Urinary bladder (tissue), 4 donors: ENCODE data around the gene SLC30A2. TPM values are rescaled to one million over a fixed set of nuclear protein-coding genes. Genes with fewer than 3 reads are reported as not detected.

Experiments used
- DNase-seq: peaks from one replicate; pipeline ENCODE4 v3.0.0-alpha.2; 2015; ENCODE audit errors: extremely low spot score
- H3K27ac ChIP-seq: one replicate; pipeline ENCODE4 v1.5.1; 2013; ENCODE audit warnings: low read depth, mild to moderate bottlenecking, moderate library complexity
- H3K36me3 ChIP-seq: one replicate; pipeline ENCODE4 v1.6.1; 2013; ENCODE audit warnings: mild to moderate bottlenecking, moderate library complexity; ENCODE audit not compliant: insufficient read depth
- H3K4me1 ChIP-seq: one replicate; pipeline ENCODE4 v1.6.1; 2013; ENCODE audit warnings: mild to moderate bottlenecking, moderate library complexity; ENCODE audit not compliant: insufficient read depth
- H3K4me3 ChIP-seq: one replicate; pipeline ENCODE4 v1.5.1; 2013; ENCODE audit warnings: low read depth, low read length
- WGBS: extraction: QIAGEN DNeasy Blood & Tissue Kit; methylation state at CpG from one replicate; pipeline ENCODE4 v1.1.7; 2013; 5-methylcytosine and 5-hydroxymethylcytosine counted together
- polyA plus RNA-seq: library from polyadenylated mRNA; stranded (reverse); fragments of 200-250 nt; gene quantifications from one replicate; pipeline ENCODE4 v1.2.3, GENCODE V29; 2013
- total RNA-seq: library from RNA; depleted of rRNA; stranded (reverse); fragments of >200 nt; gene quantifications from one replicate; pipeline ENCODE4 v1.2.3, GENCODE V29; 2014
- donor health status: healthy with polysubstance abuse.
- donor health status: healthy.

SLC30A2 gene
- total and polyA plus RNA-seq, 2 donors = 0.24 to 1.7 TPM

DNA sequence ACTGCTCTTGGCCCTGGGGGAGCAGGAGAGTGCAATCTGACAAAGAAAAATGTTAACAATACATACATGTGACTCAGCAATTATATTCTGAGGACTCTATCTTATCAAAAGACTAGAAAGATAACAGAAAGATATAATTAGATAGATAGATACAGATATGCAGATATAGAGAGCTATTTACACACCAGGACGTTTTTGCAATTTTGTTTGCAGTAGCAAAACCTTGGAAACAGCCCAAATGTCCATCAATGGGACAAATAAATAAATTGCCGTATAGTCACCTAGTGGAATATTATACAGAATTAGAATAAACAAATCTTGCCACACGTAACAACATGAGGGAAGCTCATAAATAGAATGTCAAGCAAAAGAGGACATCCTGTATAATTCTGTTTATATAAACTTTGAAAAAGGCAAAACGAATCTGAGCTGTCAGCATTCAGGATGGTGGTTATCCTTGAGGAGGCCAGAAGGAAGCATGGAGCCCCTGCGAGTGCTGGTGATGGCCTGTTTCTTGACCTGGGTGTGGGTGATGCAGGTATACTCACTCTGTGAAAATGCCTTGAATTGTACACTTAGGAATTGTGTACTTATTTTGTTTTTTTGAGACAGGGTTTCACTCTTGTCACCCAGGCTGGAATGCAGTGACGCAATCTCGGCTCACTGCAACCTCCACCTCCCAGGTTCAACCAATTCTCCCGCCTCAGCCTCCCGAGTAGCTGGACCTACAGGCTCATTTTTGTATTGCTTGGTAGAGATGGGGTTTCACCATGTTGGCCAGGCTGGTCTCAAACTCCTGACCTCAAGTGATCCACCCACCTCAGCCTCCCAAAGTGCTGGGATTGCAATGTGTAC lies 34.3 kb upstream of the SLC30A2 start:
- no peaks in the 10 kb centered on the region for H3K36me3 ChIP-seq
- 48% methylated on average over 9 of the region's 9 CpGs for WGBS
- H3K4me3 ChIP-seq = no peak overlapping the region
- no peaks in the 10 kb centered on the region for H3K4me1 ChIP-seq
- DNase-seq = no peak
- no peak overlapping the region for H3K27ac ChIP-seq

DNA sequence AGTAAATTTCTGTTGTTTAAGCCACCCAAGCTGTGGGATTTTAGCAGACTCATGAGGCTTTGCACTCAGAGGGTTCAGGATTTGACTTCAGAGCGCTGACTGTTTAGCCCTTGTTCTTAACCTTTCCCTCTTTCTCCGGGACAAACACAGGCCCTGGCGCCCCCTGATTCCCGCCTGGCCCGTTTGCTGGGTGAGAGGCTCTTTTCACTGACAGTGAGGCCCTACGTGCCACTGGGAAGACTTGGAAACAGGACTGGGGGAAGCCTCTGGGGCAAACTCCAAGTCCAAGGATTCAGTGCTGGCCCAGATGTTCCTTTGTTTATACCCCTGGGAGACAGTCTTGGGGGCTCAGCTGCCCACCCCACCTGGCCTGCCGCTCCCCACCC lies 33.3 kb upstream of the SLC30A2 start:
- 46% methylated on average over 7 of the region's 7 CpGs for WGBS
- no peak for DNase-seq
- H3K4me1 ChIP-seq = no peaks in the 10 kb centered on the region
- H3K27ac ChIP-seq = peak overlapping the region; percentile 59
- no peaks in the 10 kb centered on the region for H3K36me3 ChIP-seq
- no peak overlapping the region for H3K4me3 ChIP-seq

DNA sequence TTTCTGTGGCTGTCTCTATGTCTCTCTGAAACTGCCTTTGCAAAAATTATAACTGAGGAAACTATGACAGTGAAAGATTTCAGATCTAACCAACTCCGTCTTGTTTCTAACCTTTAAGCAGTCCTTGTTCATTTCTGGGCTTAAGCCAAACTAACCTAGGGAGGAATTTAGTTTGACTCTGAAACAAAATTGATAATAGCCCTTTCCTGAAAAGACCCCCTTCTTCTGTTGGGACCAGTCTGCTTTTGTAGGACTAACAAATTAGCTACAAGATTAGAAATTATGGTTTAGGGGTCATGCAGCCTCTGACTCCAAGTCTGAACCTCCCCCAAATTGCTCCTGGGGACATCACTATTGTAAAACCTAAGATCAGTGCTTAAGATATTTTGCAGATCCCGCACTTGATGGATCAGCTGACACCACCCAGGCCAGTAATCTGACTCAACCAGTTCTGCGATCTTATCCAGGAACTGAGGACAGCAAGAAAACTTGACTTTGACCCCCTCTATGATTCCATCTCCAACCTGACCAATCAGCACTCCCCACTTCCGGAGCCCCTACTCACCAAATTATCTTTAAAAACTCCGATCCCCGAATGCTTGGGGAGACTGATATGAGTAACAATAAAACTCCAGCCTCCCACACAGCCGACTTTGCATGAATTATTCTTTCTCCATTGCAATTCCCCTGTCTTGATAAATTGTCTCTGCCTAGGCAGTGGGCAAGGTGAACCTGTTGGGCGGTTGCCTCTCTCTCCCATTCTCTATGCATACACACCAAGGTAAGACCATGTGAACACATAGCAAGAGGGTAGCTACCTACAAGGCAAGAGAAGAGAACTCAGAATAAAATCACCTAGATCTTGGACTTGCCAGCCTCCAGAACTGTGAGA lies 32.6 kb upstream of the SLC30A2 start:
- no peaks in the 10 kb centered on the region for H3K4me1 ChIP-seq
- H3K27ac ChIP-seq = no peak overlapping the region
- WGBS = 36% methylated on average over 8 of the region's 8 CpGs
- H3K36me3 ChIP-seq = no peaks in the 10 kb centered on the region
- H3K4me3 ChIP-seq = no peak overlapping the region
- no peak for DNase-seq

DNA sequence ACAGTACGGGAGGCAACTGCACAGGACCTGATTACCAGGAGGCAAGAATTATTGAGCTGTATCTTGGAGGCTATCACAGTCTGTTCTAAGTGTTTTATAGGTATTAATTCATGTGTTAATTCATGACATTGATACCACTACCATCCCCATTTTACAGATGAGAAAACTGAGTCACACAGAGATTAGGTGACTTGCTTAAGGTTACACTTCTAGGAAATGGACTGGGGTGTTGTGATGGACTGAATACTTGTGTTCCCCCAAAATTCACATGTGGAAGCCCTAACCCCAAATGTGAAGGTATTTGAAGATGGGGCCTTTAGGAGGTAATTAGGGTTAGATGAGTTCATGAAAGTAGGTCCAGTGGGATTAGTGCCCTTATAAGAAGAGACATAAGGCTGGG lies 31.6 kb upstream of the SLC30A2 start:
- no peak for DNase-seq
- Histone ChIP-seq H3K36me3 (no peaks in the 10 kb centered on the region), H3K4me1 (no peaks in the 10 kb centered on the region), H3K27ac (no peak overlapping the region), H3K4me3 (no peak overlapping the region)
- 97% methylated on average over 1 of the region's 1 CpG for WGBS

DNA sequence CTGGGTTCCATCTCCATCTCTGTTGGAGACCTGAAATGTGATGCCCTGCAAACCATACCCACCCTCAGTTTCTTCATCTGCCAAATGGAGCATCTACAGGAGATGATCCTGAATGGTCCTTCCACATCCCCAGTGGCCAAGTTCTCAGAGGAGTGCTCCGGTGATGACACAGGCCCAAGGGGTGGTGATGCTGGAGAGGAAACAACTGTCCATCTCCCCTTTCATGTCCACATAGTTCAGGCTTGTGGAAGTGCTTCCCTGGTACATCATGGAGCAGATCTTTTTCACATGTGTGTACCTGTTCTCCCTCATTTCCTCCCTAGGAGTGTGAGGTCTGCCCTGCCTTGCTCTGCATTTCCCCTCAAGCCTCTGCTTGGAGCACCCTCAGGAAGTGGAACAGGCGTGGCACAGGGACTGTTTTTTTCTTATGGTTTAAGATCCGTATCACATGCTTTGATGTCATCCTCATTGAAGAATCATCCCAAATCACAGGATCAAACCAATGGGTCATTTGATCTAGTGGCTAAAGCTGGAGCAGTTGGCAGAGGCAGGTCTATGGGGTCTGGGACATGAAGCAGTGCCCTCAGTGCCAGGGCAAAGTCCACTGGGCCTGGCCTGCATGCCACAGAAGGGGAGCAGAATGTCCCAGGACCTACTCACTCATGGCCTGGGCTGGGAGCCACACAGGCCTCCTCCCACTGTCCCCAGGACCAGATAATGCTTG lies 29.7 kb upstream of the SLC30A2 start:
- no peak overlapping the region for H3K4me3 ChIP-seq
- no peak overlapping the region for H3K27ac ChIP-seq
- no peaks in the 10 kb centered on the region for H3K36me3 ChIP-seq
- 74% methylated on average over 3 of the region's 3 CpGs for WGBS
- no peaks in the 10 kb centered on the region for H3K4me1 ChIP-seq
- no peak for DNase-seq

DNA sequence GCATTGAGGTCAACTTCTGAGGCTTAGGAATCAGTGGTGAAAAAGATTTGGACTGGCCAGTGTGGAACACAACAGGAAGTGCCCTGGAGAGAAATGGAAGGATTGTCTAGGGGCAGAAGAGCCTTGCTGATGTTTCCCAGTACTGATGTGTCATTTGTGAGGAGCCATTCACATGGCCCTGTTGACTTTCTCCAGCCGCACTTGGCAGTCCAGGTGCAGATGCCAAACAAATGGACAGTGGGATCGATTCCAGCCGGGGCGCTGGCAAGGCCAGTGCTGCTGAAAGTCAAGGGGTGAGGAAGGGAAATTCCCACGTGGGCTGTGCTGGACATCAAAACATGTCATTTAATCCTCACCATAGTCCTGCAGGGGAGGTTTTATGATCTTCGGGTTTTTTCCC lies 26.4 kb upstream of the SLC30A2 start:
- no peak for DNase-seq
- no peaks in the 10 kb centered on the region for H3K4me1 ChIP-seq
- no peaks in the 10 kb centered on the region for H3K36me3 ChIP-seq
- no peak overlapping the region for H3K4me3 ChIP-seq
- WGBS = 43% methylated on average over 6 of the region's 6 CpGs
- H3K27ac ChIP-seq = no peak overlapping the region

DNA sequence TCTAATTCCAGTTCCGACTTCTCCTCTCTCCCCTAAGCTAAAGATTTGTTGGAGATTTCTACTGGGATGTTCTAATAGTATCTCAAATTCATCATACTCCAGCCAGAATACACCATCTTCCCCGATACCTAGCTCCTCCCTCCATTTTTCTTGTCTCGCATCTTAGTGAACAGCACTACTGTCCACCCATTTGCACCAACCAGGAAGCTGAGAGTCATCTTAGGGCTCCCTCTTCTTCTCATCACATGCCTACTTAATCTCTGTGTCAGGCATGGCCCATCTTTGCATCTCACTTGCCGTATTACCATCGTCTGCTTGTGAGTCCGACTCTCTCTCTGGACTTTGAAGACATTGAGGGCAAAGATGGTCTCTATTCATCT lies 25.0 kb upstream of the SLC30A2 start:
- Histone ChIP-seq H3K4me1 (no peaks in the 10 kb centered on the region), H3K4me3 (no peak overlapping the region), H3K27ac (no peak overlapping the region), H3K36me3 (no peaks in the 10 kb centered on the region)
- no peak for DNase-seq
- WGBS = 81% methylated on average over 6 of the region's 6 CpGs

DNA sequence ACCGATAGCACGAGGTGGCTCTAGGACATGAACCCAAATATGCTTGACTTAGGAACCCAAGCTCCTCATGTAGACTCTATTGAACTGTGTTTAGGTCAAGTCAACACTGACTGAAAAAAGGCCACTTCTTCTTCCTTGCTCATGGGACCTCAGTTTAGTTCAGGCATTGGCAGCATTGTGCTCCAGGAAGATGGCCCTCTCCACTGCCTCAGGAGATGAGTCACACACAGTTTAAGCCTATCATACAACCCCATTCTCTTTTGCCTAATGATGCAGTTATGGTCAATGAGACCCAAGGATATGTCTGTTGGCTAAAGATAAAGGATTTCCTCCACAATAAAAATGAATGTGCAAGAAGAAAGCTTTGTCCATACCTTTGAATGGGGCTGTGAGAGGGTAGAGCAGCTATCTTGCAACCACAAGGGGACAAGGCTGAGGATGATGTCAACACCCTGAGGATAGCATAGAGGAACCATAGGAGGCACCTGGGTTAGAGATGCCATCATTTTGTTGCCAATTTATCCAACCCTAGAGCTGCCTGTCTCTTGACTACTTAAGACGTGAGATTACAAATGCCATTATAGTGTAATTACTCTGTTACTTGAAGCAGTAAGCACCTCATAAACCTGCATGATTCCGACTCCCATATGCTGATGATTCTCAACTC lies 24.5 kb upstream of the SLC30A2 start:
- Histone ChIP-seq H3K27ac (no peak overlapping the region), H3K4me1 (no peaks in the 10 kb centered on the region), H3K36me3 (no peaks in the 10 kb centered on the region), H3K4me3 (no peak overlapping the region)
- no peak for DNase-seq
- 77% methylated on average over 4 of the region's 4 CpGs for WGBS

DNA sequence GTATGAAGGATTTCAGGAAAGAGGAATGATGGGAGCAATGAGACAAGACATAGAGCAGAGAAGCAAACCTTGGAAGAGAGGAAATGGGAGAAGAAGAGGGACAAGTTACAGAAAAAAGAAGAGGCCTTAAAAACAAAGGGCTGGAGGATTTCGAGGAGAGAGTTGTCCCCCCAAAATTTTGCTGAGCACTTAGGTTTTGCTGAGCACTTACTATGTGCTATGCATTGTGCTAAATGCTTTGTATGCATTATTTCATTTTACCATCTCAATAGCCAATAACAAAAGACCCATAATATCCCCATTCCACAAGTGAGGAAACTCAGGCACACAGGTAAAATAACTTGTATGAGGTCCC lies 24.0 kb upstream of the SLC30A2 start:
- WGBS = 82% methylated on average over 1 of the region's 1 CpG
- no peaks in the 10 kb centered on the region for H3K4me1 ChIP-seq
- no peak overlapping the region for H3K27ac ChIP-seq
- no peak for DNase-seq
- H3K36me3 ChIP-seq = no peaks in the 10 kb centered on the region
- no peak overlapping the region for H3K4me3 ChIP-seq

DNA sequence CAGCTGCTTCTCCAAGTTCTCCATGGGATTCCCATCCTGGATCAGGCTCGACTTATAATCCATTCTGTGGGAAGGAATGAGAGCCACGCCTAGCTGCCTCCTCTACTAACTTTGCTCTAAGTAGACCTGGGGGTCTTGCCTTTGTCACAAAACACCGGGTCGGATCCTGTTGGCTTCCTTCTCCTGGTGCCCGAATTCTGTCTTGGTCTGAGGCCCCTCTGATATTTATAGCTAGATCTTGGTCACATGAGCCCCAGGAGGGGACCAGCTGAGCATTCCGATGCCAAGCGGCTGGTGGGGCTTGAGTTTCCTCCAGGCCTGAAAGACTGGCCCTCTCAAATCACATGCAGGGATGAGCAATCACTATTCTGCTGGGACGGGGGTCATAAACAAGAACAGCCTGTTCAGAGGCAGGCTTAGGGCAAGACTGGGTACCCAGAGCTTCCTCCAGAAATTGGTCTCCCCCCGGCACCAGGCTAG lies 21.6 kb upstream of the SLC30A2 start, which contains the start of gene TRIM63:
TRIM63 (minus strand) TSS at position 199 of the 480 bp plus-strand sequence; CDS start at position 63, 136 bp downstream.
- H3K4me1 ChIP-seq = no peaks in the 10 kb centered on the region
- no peak within 1 kb of the TSS for H3K27ac ChIP-seq
- H3K4me3 ChIP-seq = no peak within 1 kb of the TSS
- DNase-seq = no peak
- no peaks in the 10 kb centered on the region for H3K36me3 ChIP-seq
- 29% methylated on average over 9 of the region's 9 CpGs for WGBS

DNA sequence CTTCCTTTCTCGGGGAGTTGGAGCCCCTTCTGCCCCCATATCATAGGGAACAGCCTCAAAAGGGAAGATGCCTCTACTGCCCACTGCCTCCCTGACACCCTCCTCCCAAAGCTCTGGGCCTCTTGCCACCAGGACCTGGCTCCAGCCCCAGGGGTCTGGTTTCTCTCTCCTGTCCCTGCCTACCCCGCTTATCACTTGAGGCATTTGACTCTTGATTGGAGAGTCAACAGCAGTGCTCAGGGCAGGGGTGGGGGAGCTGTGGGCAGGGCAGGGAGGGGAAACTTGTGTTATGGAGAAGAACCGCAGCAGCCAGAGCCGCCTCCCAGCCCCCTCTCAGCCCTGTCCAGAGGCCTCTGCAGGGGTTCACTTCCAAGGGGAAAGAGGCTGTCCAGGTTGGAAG lies 20.9 kb upstream of the SLC30A2 start:
- Histone ChIP-seq H3K4me1 (no peaks in the 10 kb centered on the region), H3K27ac (no peak overlapping the region), H3K36me3 (no peaks in the 10 kb centered on the region), H3K4me3 (no peak overlapping the region)
- WGBS = 21% methylated on average over 4 of the region's 4 CpGs
- DNase-seq = no peak

DNA sequence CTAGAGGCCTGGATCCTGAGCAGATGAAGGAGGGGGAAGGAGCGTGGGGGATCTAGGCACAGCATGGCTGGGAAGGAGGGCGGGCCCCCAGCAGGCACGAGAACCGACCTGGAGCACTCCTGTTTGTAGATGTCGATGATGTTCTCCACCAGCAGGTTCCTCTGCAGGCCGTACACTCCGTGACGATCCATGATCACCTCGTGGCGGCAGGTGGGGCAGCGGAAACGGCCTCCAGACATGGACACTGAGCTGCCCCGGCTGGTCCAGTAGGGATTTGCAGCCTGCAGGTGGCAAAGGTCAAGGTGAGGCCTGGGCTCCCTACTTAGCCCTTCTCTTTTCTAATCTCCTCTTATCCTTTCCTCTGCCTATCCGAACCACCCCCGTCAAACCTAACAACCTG lies 20.2 kb upstream of the SLC30A2 start:
- Histone ChIP-seq H3K27ac (no peak overlapping the region), H3K4me1 (no peaks in the 10 kb centered on the region), H3K4me3 (no peak overlapping the region), H3K36me3 (no peaks in the 10 kb centered on the region)
- WGBS = 78% methylated on average over 15 of the region's 15 CpGs
- no peak for DNase-seq

DNA sequence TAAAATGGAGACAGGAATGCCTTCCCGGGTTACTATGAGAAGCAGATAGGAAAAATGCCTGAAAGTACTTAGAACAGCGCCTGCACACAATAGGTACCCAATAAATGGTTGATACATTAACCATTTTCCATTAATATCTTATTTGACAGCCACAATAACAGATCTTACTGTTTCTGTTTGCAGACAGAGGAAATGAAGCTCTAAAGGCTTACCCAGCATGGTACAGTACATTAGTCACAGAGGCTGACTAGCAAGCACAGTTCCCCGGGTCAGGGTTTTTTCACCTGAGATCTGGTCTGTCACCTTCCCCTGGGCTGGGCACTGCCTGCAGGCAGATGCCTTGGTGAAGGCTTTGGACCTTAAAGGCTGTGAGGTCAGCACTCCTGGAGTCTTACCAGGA lies 18.6 kb upstream of the SLC30A2 start:
- no peak for DNase-seq
- H3K36me3 ChIP-seq = no peaks in the 10 kb centered on the region
- H3K4me1 ChIP-seq = no peaks in the 10 kb centered on the region
- WGBS = 72% methylated on average over 3 of the region's 3 CpGs
- no peak overlapping the region for H3K27ac ChIP-seq
- no peak overlapping the region for H3K4me3 ChIP-seq
